ENCODE measurements around the gene LAMB2. TPM values are rescaled to one million over a fixed set of nuclear protein-coding genes. Genes with fewer than 3 reads are reported as not detected.

LAMB2 gene
- total RNA-seq, 1 donor from 2014 or later: not detected

- H3K27ac Mint-ChIP-seq: no peak overlapping the region
- ATAC-seq (ENCODE audit: low read depth): no peak
- peaks cover 34% of the 10 kb centered on the region for H3K36me3 Mint-ChIP-seq (ENCODE audit: low read depth)
Observed at GRCh38 chr3:49161808-49162530, 29.1 kb upstream of the LAMB2 start.

GRCh38 chr3:49161197-49161596 lies 28.3 kb upstream of the LAMB2 start:
- POLR2A ChIA-PET: interaction anchor here (1.0 kb wide), 1 partner anchor 139 kb away, joined by 3 read pairs; the partner anchor contains the start of gene NDUFAF3
- Mint-ChIP-seq H3K9me3 (no peaks in the 10 kb centered on the region), H3K36me3 (ENCODE audit: low read depth) (peaks cover 32% of the 10 kb centered on the region), H3K4me3 (no peak overlapping the region), H3K27ac (no peak overlapping the region), H3K4me1 (peaks cover 17% of the 10 kb centered on the region), H3K27me3 (no peaks in the 10 kb centered on the region)
- ATAC-seq (ENCODE audit: low read depth) (no peak), DNase-seq (no peak)
- CTCF ChIA-PET: no interaction called here
- intact Hi-C loops (cut with micrococcal nuclease): no loop called here
- no peak for TF ChIP-seq CTCF (IDR thresholded peaks at IDR 0.05)

More at GRCh38 chr3:49161808-49162530, 29.1 kb upstream of the LAMB2 start:
- no peak for TF ChIP-seq CTCF (IDR thresholded peaks at IDR 0.05)
- H3K4me3 Mint-ChIP-seq: no peak overlapping the region
- intact Hi-C loops (cut with micrococcal nuclease): no loop called here
- no peaks in the 10 kb centered on the region for H3K27me3 Mint-ChIP-seq
- no peaks in the 10 kb centered on the region for H3K9me3 Mint-ChIP-seq
- ChIA-PET POLR2A (interaction anchor here (0.6 to 1.0 kb wide), 2 partner anchors 28 to 140 kb away, joined by 3 to 4 read pairs; partner anchors contain the start of gene NDUFAF3), CTCF (no interaction called here)
- no peak for DNase-seq
- H3K4me1 Mint-ChIP-seq: peaks cover 25% of the 10 kb centered on the region

GRCh38 chr3:49158792-49159191 lies 25.9 kb upstream of the LAMB2 start:
- no peak overlapping the region for H3K4me3 Mint-ChIP-seq
- peaks cover 18% of the 10 kb centered on the region for H3K36me3 Mint-ChIP-seq (ENCODE audit: low read depth)
- DNase-seq (no peak), ATAC-seq (ENCODE audit: low read depth) (no peak)
- intact Hi-C loops (cut with micrococcal nuclease): loop anchor here (1.0 to 10.0 kb wide), 3 partner anchors 64 to 424 kb away; partner anchors contain the start of gene QRICH1
- H3K9me3 Mint-ChIP-seq: no peaks in the 10 kb centered on the region
- ChIA-PET CTCF (interaction anchor here (1.0 to 5.0 kb wide), 3 partner anchors 38 to 171 kb away, joined by 3 to 46 read pairs (median 3); partner anchors contain the start of genes P4HTM, QRICH1 and USP19), POLR2A (no interaction called here)
- no peaks in the 10 kb centered on the region for H3K27me3 Mint-ChIP-seq
- no peak for TF ChIP-seq CTCF (IDR thresholded peaks at IDR 0.05)
- peaks cover 2% of the 10 kb centered on the region for H3K4me1 Mint-ChIP-seq
- peak overlapping the region; percentile 5 for H3K27ac Mint-ChIP-seq

- no peaks in the 10 kb centered on the region for H3K27me3 Mint-ChIP-seq
- no peak for TF ChIP-seq CTCF (IDR thresholded peaks at IDR 0.05)
- H3K27ac Mint-ChIP-seq: no peak overlapping the region
- ChIA-PET CTCF (interaction anchor here (1.0 to 5.0 kb wide), 4 partner anchors 11 to 170 kb away, joined by 3 to 46 read pairs (median 4); partner anchors contain the start of genes P4HTM, QRICH1 and USP19), POLR2A (interaction anchor here (0.5 kb wide), 1 partner anchor 10 kb away, joined by 11 read pairs; no protein-coding TSS in a partner anchor)
- peaks cover 13% of the 10 kb centered on the region for H3K36me3 Mint-ChIP-seq (ENCODE audit: low read depth)
- H3K4me3 Mint-ChIP-seq: no peak overlapping the region
- DNase-seq: peak; percentile 26
- ATAC-seq (ENCODE audit: low read depth): peak; percentile 84
- H3K9me3 Mint-ChIP-seq: no peaks in the 10 kb centered on the region
- intact Hi-C loops (cut with micrococcal nuclease): loop anchor here (1.0 to 10.0 kb wide), 3 partner anchors 63 to 423 kb away; partner anchors contain the start of gene QRICH1
- H3K4me1 Mint-ChIP-seq: peaks cover 2% of the 10 kb centered on the region
Observed at GRCh38 chr3:49158103-49158709, 25.4 kb upstream of the LAMB2 start.

GRCh38 chr3:49157289-49157688 lies 24.4 kb upstream of the LAMB2 start:
- ChIA-PET CTCF (interaction anchor here (1.0 to 5.0 kb wide), 3 partner anchors 12 to 169 kb away, joined by 3 to 46 read pairs (median 4); partner anchors contain the start of gene P4HTM), POLR2A (no interaction called here)
- Mint-ChIP-seq H3K9me3 (no peaks in the 10 kb centered on the region), H3K4me3 (no peak overlapping the region), H3K27ac (no peak overlapping the region), H3K4me1 (peaks cover 2% of the 10 kb centered on the region), H3K36me3 (ENCODE audit: low read depth) (peaks cover 7% of the 10 kb centered on the region), H3K27me3 (no peaks in the 10 kb centered on the region)
- intact Hi-C loops (cut with micrococcal nuclease): loop anchor here (10.0 kb wide), 1 partner anchor 422 kb away; no protein-coding TSS in a partner anchor
- DNase-seq: no peak
- TF ChIP-seq CTCF (IDR thresholded peaks at IDR 0.05): no peak
- no peak for ATAC-seq (ENCODE audit: low read depth)

All from activated B cell treated with CpG ODN at 0.5 μM for 24 hours (primary cell).